Neural cell (in vitro differentiated cells): Measurements from ENCODE around the gene IQSEC1.

Experiments
- CTCF ChIP-seq: fragments of 450-650 bp; IDR thresholded peaks from 2 replicates; pipeline ENCODE4 v1.5.1; 2014; ENCODE audit warnings: antibody characterized with exemption, mild to moderate bottlenecking, moderate library complexity; ENCODE audit not compliant: poor library complexity, severe bottlenecking
- TAF1 ChIP-seq: IDR thresholded peaks from 2 replicates; pipeline ENCODE4 v1.6.1; 2012; ENCODE audit warnings: low read depth
- TF ChIP-seq, protein P1 (sequence below): IDR thresholded peaks from 2 replicates; pipeline ENCODE4 v1.6.1; 2012; ENCODE audit warnings: borderline replicate concordance

GRCh38 chr3:13045904-13046568, 27.2 kb downstream of the IQSEC1 start:
- TF ChIP-seq, protein P1, sequence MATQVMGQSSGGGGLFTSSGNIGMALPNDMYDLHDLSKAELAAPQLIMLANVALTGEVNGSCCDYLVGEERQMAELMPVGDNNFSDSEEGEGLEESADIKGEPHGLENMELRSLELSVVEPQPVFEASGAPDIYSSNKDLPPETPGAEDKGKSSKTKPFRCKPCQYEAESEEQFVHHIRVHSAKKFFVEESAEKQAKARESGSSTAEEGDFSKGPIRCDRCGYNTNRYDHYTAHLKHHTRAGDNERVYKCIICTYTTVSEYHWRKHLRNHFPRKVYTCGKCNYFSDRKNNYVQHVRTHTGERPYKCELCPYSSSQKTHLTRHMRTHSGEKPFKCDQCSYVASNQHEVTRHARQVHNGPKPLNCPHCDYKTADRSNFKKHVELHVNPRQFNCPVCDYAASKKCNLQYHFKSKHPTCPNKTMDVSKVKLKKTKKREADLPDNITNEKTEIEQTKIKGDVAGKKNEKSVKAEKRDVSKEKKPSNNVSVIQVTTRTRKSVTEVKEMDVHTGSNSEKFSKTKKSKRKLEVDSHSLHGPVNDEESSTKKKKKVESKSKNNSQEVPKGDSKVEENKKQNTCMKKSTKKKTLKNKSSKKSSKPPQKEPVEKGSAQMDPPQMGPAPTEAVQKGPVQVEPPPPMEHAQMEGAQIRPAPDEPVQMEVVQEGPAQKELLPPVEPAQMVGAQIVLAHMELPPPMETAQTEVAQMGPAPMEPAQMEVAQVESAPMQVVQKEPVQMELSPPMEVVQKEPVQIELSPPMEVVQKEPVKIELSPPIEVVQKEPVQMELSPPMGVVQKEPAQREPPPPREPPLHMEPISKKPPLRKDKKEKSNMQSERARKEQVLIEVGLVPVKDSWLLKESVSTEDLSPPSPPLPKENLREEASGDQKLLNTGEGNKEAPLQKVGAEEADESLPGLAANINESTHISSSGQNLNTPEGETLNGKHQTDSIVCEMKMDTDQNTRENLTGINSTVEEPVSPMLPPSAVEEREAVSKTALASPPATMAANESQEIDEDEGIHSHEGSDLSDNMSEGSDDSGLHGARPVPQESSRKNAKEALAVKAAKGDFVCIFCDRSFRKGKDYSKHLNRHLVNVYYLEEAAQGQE, result no peak
- TF ChIP-seq CTCF (no peak), TAF1 (no peak)
